Testis (tissue), 3 donors: Measurements from ENCODE around the gene NOVA1. TPM values are rescaled to one million over a fixed set of nuclear protein-coding genes. Genes with fewer than 3 reads are reported as not detected.

Source experiments
- DNase-seq: peaks from one replicate; pipeline ENCODE4 v3.0.0-alpha.2; 2019
- H3K27ac ChIP-seq, 2 donors: fragments of 200-600 bp; sonication (generic); one replicate each; pipeline ENCODE4 v1.5.1; 2019
- H3K27me3 ChIP-seq: fragments of 200-600 bp; sonication (generic); one replicate; pipeline ENCODE4 v1.5.1; 2019
- H3K36me3 ChIP-seq: fragments of 200-600 bp; sonication (generic); one replicate; pipeline ENCODE4 v1.5.1; 2017; ENCODE audit warnings: low read depth; ENCODE audit errors: missing control alignments
- H3K4me1 ChIP-seq: fragments of 200-600 bp; sonication (generic); one replicate; pipeline ENCODE4 v1.5.1; 2019
- H3K4me3 ChIP-seq, 2 donors: fragments of 200-600 bp; sonication (generic); one replicate each; pipeline ENCODE4 v1.5.1; 2017 to 2019
- H3K9me3 ChIP-seq: fragments of 200-600 bp; sonication (generic); one replicate; pipeline ENCODE4 v1.5.1; 2017
- POLR2A ChIP-seq: fragments of 450-650 bp; IDR thresholded peaks from one replicate; pipeline ENCODE4 v1.6.1; 2017; ENCODE audit warnings: antibody characterized with exemption, mild to moderate bottlenecking, moderate library complexity
- WGBS, 2 donors: methylation state at CpG; one replicate each; pipeline ENCODE4 v1.1.5; 2018; 5-methylcytosine and 5-hydroxymethylcytosine counted together
- intact Hi-C: fragments of 100-400 bp; cut with DNase I; formaldehyde crosslinking; loops from one replicate; pipeline ENCODE4 v1.15.1; 2023; ENCODE audit warnings: low total_unique reads
- polyA plus RNA-seq: library from polyadenylated mRNA; stranded (reverse); fragments of 350-450 nt; fragmentation: Illumina TruSeq; extraction: RNeasy Lipid Tissue Mini Kit (QIAGEN cat#74804); gene quantifications from one replicate; pipeline ENCODE4 v1.2.3, GENCODE V29; 2014; ENCODE audit warnings: low read depth, low replicate concordance; ENCODE audit not compliant: insufficient read depth
- total RNA-seq, 2 donors: library from RNA; depleted of rRNA; stranded (reverse); fragments of >200 nt; gene quantifications; one replicate each; pipeline ENCODE4 v1.2.3, GENCODE V29; 2016
- TF ChIP-seq, protein P1 (sequence below), 3 experiments: fragments of 450-650 bp in 2 of 3; fragments of 200-600 bp in 1 of 3; sonication (generic) in 1 of 3; IDR thresholded peaks; one replicate each; pipeline ENCODE4 v1.5.1; 2016 to 2019; ENCODE audit warnings: antibody characterized with exemption in 3 of 3, mild to moderate bottlenecking in 2 of 3, moderate library complexity in 1 of 3

Gene NOVA1
- total and polyA plus RNA-seq, 3 donors from 2014 or later = 15.0 to 22.3 (median 15.5) TPM

DNA sequence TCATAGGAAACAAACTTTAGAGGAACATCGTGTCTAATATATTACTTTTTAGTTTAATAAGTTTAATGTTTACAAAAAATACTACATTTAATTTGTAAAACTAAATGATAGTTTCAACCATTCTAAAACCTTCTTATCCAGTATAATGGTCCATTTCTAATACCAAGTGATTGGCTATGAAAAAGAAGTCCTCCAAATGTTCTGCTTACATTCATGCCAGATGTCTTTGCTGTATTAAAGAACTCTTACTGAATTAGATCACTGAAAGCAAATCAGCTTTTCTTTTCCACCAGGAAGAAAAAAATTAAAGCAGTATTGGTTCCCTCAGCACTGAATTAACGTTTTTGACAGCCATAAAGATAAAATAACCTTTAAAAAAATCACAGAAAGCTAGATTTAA lies 3.7 kb downstream of the NOVA1 start:
- Histone ChIP-seq H3K27ac (no peak overlapping the region), H3K4me3 (no peak overlapping the region), H3K36me3 (no peaks in the 10 kb centered on the region), H3K9me3 (no peaks in the 10 kb centered on the region), H3K27me3 (no peaks in the 10 kb centered on the region), H3K4me1 (peaks cover 4% of the 10 kb centered on the region)
- no peak for TF ChIP-seq POLR2A
- TF ChIP-seq, protein P1, sequence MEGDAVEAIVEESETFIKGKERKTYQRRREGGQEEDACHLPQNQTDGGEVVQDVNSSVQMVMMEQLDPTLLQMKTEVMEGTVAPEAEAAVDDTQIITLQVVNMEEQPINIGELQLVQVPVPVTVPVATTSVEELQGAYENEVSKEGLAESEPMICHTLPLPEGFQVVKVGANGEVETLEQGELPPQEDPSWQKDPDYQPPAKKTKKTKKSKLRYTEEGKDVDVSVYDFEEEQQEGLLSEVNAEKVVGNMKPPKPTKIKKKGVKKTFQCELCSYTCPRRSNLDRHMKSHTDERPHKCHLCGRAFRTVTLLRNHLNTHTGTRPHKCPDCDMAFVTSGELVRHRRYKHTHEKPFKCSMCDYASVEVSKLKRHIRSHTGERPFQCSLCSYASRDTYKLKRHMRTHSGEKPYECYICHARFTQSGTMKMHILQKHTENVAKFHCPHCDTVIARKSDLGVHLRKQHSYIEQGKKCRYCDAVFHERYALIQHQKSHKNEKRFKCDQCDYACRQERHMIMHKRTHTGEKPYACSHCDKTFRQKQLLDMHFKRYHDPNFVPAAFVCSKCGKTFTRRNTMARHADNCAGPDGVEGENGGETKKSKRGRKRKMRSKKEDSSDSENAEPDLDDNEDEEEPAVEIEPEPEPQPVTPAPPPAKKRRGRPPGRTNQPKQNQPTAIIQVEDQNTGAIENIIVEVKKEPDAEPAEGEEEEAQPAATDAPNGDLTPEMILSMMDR (IDR thresholded peaks at IDR 0.05) = no peak
- intact Hi-C loops = no loop called here
- no peak for DNase-seq
- 51 to 72% methylated on average over 2 of the region's 2 CpGs for WGBS, 2 donors

DNA sequence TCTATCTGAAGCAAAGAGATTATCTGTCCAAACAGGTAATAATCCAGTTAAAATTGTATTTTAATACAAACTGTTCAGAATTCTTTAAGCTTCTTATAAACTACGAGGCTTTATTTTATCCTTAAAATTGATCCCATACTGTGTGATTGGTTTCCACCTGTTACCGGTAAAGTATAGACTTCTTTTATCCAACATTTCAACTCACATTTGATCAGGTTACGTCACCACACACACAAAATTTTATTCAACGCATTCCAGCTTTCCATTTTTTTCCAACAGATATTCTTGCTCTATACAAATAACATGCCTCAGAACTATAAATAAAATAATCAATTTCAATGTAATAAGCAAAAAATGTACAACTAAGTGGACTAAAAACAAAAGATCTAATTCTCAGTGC lies 4.5 kb downstream of the NOVA1 start:
- 91 to 94% methylated on average over 4 of the region's 4 CpGs for WGBS, 2 donors
- Histone ChIP-seq H3K27ac (no peak overlapping the region), H3K9me3 (no peaks in the 10 kb centered on the region), H3K36me3 (no peaks in the 10 kb centered on the region), H3K4me3 (no peak overlapping the region), H3K4me1 (no peaks in the 10 kb centered on the region), H3K27me3 (no peaks in the 10 kb centered on the region)
- TF ChIP-seq, protein P1 (IDR thresholded peaks at IDR 0.05) = no peak
- no peak for TF ChIP-seq POLR2A
- intact Hi-C loops = no loop called here
- no peak for DNase-seq

DNA sequence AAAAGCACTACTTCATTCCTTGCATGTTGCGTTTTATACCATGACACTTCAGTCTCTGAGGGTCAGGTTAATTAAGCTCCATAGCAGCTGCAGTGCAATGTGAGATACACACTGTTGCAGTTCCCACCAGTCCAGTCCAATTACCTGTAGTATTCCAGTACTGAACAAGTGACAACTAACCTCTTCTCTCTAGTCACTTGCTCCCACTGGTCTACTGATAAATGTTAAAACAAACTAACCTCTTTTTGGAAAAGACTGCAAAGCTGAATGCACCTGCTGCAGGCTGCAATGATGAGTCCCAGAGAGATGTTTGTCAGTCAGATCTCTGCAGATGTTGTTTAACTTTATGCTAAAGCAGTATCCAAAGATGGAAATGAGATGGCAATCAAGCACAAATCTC lies 7.9 kb downstream of the NOVA1 start:
- no peaks in the 10 kb centered on the region for H3K4me1 ChIP-seq
- intact Hi-C loops = no loop called here
- DNase-seq = no peak
- no peaks in the 10 kb centered on the region for H3K9me3 ChIP-seq
- no peak for TF ChIP-seq POLR2A
- TF ChIP-seq, protein P1 (IDR thresholded peaks at IDR 0.05) = no peak
- no peaks in the 10 kb centered on the region for H3K36me3 ChIP-seq
- no peaks in the 10 kb centered on the region for H3K27me3 ChIP-seq
- H3K27ac ChIP-seq = no peak overlapping the region
- WGBS, 2 donors = 92 to 100% methylated on average over 1 of the region's 1 CpG
- H3K4me3 ChIP-seq = no peak overlapping the region

DNA sequence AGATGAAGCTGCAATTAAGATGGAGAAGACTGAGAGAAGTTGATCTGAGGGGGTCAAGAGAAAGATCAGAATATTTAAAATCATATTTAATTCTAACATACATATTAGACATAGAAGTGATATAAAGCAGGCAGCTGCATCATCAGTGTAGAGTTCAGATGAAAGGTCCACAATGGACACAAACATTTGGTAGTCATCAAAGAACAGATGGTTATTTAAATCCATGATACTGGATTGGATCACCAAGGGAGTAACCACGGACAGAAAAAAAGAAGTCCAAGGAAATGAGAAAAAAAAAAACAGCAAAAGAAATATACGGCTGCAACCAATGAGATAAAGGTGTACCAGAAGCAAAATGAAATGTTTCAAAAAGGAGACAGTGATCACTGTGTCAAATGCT lies 20.1 kb downstream of the NOVA1 start:
- WGBS, 2 donors = 77 to 80% methylated on average over 2 of the region's 2 CpGs
- Histone ChIP-seq H3K4me3 (no peak overlapping the region), H3K27ac (no peak overlapping the region), H3K36me3 (no peaks in the 10 kb centered on the region), H3K4me1 (no peaks in the 10 kb centered on the region), H3K9me3 (no peaks in the 10 kb centered on the region), H3K27me3 (no peaks in the 10 kb centered on the region)
- TF ChIP-seq, protein P1 (IDR thresholded peaks at IDR 0.05) = no peak
- no peak for TF ChIP-seq POLR2A
- intact Hi-C loops = no loop called here
- no peak for DNase-seq

DNA sequence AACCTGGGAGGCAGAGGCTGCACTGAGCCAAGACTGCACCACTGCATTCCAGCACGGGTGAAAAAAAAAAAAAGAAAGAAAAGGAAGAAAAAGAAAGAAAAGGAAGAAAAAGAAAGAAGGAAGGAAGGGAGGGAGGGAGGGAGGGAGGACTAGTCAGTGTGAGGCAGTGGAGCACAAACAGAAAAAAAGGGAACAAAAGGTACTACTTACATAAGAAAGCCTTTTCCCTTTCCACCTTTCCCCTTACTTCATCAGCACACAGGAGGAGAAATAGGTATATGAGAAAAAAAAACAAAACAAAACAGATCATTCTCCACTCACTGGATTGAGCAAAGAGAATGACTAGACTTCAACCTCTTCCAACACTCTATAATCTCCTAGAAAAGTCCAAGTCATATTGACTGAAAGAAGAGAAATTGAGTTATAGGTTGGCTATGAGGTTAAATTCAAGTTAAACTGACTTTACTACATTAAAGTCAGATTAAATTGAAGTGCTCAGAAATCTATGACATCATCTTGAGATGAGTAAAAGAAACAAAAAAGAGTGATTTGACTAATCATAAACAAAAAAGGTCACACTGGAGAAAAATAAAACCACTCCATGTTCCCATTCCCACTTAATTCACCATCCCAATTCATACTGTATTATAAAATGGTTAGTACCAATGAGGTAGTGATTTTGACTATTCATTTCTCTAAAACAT lies 43.6 kb downstream of the NOVA1 start:
- no peaks in the 10 kb centered on the region for H3K36me3 ChIP-seq
- DNase-seq = no peak
- no peaks in the 10 kb centered on the region for H3K27me3 ChIP-seq
- H3K4me1 ChIP-seq = no peaks in the 10 kb centered on the region
- no peak overlapping the region for H3K27ac ChIP-seq
- no peak for TF ChIP-seq POLR2A
- TF ChIP-seq, protein P1 (IDR thresholded peaks at IDR 0.05) = no peak
- intact Hi-C loops = no loop called here
- no peak overlapping the region for H3K4me3 ChIP-seq
- 84 to 100% methylated on average over 1 of the region's 1 CpG for WGBS, 2 donors
- no peaks in the 10 kb centered on the region for H3K9me3 ChIP-seq
